ENCODE results near the gene KRTAP5-11. TPM values are rescaled to one million over a fixed set of nuclear protein-coding genes. Genes with fewer than 3 reads are reported as not detected.

KRTAP5-11 gene
- total and polyA plus RNA-seq, 2 donors (not counting 1 experiment from before 2014, with no cell fraction given): not detected

DNA sequence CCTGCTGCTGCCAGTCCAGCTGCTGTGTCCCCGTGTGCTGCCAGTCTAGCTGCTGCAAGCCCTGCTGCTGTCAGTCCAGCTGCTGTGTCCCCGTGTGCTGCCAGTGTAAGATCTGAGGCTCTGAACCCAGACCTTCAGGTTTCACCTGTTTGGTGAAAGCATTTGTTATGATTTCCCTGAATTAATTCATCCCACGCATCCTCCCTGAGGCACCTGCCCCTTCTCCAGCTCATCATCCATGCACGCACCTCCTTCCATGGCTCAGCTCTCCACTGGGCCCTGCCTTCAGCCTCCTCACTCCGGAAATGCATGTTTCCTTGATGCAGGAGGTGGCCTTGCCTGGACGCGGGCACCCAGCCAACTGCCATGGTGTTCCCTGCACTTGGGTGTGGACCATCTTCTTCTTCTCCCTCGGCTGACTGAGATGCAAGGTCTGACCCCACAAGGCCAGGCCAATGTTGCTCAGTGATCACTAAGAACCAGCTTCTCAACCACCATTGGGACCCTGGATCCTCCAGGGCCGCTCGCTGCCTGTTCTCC is 16.5 kb downstream of the KRTAP5-11 start:
- H3K27me3 Mint-ChIP-seq: peaks cover 41% of the 10 kb centered on the region
- Histone ChIP-seq H3K79me2 (ENCODE audit: control insufficient read depth, insufficient read depth, low read length) (no peaks in the 10 kb centered on the region), H3K4me2 (replicated peaks; ENCODE audit: low read depth, low read length, poor library complexity, severe bottlenecking) (no peak overlapping the region), H3K9ac (ENCODE audit: low read length) (no peak overlapping the region), H2AFZ (ENCODE audit: insufficient read depth, low read depth, low read length, poor library complexity, severe bottlenecking) (no peak overlapping the region), H4K20me1 (ENCODE audit: control insufficient read depth, insufficient read depth, low read length, poor library complexity, severe bottlenecking) (no peaks in the 10 kb centered on the region), H3K36me3 (replicated peaks in 1 of 2; ENCODE audit: control extremely low read depth in 1 of 2, control insufficient read depth in 1 of 2, extremely low read depth in 1 of 2, insufficient read depth in 2 of 2, low read length in 1 of 2) (no peaks in the 10 kb centered on the region), H3K9me3 (ENCODE audit: control extremely low read depth in 1 of 3, control insufficient read depth in 2 of 3, insufficient read depth in 1 of 3, low read length in 2 of 3) (no peaks in the 10 kb centered on the region), H3K4me3 (ENCODE audit: control extremely low read depth in 1 of 5, extremely low read depth in 1 of 5, insufficient read depth in 1 of 5, low read depth in 2 of 5, low read length in 4 of 5) (no peak overlapping the region), H3K4me1 (ENCODE audit: control insufficient read depth in 2 of 2, insufficient read depth in 2 of 2, low read length in 2 of 2) (peaks cover 0 to 4% of the 10 kb centered on the region in 2 donors), H3K27ac (ENCODE audit: low read length in 2 of 2) (no peak overlapping the region), H3K27me3 (replicated peaks in 1 of 4; ENCODE audit: control extremely low read depth in 1 of 4, control insufficient read depth in 3 of 4, insufficient read depth in 4 of 4, low read length in 3 of 4) (peaks cover 0 to 14% (median 10%) of the 10 kb centered on the region in 4 experiments)
- no peak overlapping the region for H3K27ac Mint-ChIP-seq
- TF ChIP-seq EZH2 (IDR thresholded peaks at IDR 0.05; ENCODE audit: borderline replicate concordance, insufficient read depth, low read depth, low read length, poor library complexity, severe bottlenecking): no peak
- TF ChIP-seq, protein P1, sequence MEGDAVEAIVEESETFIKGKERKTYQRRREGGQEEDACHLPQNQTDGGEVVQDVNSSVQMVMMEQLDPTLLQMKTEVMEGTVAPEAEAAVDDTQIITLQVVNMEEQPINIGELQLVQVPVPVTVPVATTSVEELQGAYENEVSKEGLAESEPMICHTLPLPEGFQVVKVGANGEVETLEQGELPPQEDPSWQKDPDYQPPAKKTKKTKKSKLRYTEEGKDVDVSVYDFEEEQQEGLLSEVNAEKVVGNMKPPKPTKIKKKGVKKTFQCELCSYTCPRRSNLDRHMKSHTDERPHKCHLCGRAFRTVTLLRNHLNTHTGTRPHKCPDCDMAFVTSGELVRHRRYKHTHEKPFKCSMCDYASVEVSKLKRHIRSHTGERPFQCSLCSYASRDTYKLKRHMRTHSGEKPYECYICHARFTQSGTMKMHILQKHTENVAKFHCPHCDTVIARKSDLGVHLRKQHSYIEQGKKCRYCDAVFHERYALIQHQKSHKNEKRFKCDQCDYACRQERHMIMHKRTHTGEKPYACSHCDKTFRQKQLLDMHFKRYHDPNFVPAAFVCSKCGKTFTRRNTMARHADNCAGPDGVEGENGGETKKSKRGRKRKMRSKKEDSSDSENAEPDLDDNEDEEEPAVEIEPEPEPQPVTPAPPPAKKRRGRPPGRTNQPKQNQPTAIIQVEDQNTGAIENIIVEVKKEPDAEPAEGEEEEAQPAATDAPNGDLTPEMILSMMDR (IDR thresholded peaks at IDR 0.05): no peak
- WGBS (ENCODE audit: insufficient coverage): 77% methylated on average over 8 of the region's 10 CpGs
- H3K9me3 Mint-ChIP-seq (ENCODE audit: insufficient read depth): no peaks in the 10 kb centered on the region
- ChIA-PET CTCF (no interaction called here), POLR2A (no interaction called here)
- DNase-seq (no peak), ATAC-seq (ENCODE audit: low read depth) (no peak)
- intact Hi-C loops (cut with micrococcal nuclease): no loop called here
- H3K4me3 Mint-ChIP-seq: no peak overlapping the region
- H3K4me1 Mint-ChIP-seq: no peaks in the 10 kb centered on the region

DNA sequence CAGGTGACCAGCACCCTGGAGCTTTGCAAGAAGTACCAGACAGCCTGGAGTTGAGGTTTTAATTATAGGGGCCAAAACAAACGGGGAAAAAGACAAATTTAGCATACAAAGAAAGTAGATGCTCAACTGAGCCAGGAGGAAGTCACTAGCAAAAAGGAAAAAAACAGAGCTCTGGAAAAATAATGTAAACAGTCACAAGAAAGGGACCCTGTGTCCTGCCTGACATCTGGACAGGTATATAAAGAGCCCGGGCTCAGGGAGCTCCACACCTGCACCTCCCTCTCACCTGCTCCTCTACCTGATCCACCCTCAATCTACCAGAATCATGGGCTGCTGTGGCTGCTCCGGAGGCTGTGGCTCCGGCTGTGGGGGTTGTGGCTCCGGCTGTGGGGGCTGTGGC is 17.4 kb downstream of the KRTAP5-11 start, which contains the start of gene KRTAP5-10:
Gene KRTAP5-10, plus strand, starts transcription at position 301 of the 400 bp plus-strand sequence. Its CDS starts 25 bp downstream, at position 326.
- Mint-ChIP-seq H3K4me1 (no peaks in the 10 kb centered on the region), H3K27ac (no peak within 1 kb of the TSS), H3K27me3 (peaks cover 43% of the 10 kb centered on the region), H3K4me3 (no peak within 1 kb of the TSS), H3K9me3 (ENCODE audit: insufficient read depth) (peaks cover 2% of the 10 kb centered on the region)
- Histone ChIP-seq H2AFZ (ENCODE audit: insufficient read depth, low read depth, low read length, poor library complexity, severe bottlenecking) (no peak within 1 kb of the TSS), H3K36me3 (replicated peaks in 1 of 2; ENCODE audit: control extremely low read depth in 1 of 2, control insufficient read depth in 1 of 2, extremely low read depth in 1 of 2, insufficient read depth in 2 of 2, low read length in 1 of 2) (no peaks in the 10 kb centered on the region), H3K27ac (ENCODE audit: low read length in 2 of 2) (no peak within 1 kb of the TSS), H3K27me3 (replicated peaks in 1 of 4; ENCODE audit: control extremely low read depth in 1 of 4, control insufficient read depth in 3 of 4, insufficient read depth in 4 of 4, low read length in 3 of 4) (peaks cover 0 to 16% (median 10%) of the 10 kb centered on the region in 4 experiments), H3K9ac (ENCODE audit: low read length) (no peak within 1 kb of the TSS), H3K79me2 (ENCODE audit: control insufficient read depth, insufficient read depth, low read length) (no peaks in the 10 kb centered on the region), H3K4me2 (replicated peaks; ENCODE audit: low read depth, low read length, poor library complexity, severe bottlenecking) (no peak within 1 kb of the TSS), H3K9me3 (ENCODE audit: control extremely low read depth in 1 of 3, control insufficient read depth in 2 of 3, insufficient read depth in 1 of 3, low read length in 2 of 3) (no peaks in the 10 kb centered on the region), H3K4me3 (ENCODE audit: control extremely low read depth in 1 of 5, extremely low read depth in 1 of 5, insufficient read depth in 1 of 5, low read depth in 2 of 5, low read length in 4 of 5) (no peak within 1 kb of the TSS), H3K4me1 (ENCODE audit: control insufficient read depth in 2 of 2, insufficient read depth in 2 of 2, low read length in 2 of 2) (peaks cover 0 to 4% of the 10 kb centered on the region in 2 donors), H4K20me1 (ENCODE audit: control insufficient read depth, insufficient read depth, low read length, poor library complexity, severe bottlenecking) (no peaks in the 10 kb centered on the region)
- no peak for ATAC-seq (ENCODE audit: low read depth)
- ChIA-PET POLR2A (no interaction called here), CTCF (no interaction called here)
- intact Hi-C loops (cut with micrococcal nuclease): no loop called here
- 13% methylated on average over 3 of the region's 5 CpGs for WGBS (ENCODE audit: insufficient coverage)
- TF ChIP-seq EZH2 (IDR thresholded peaks at IDR 0.05; ENCODE audit: borderline replicate concordance, insufficient read depth, low read depth, low read length, poor library complexity, severe bottlenecking): no peak
- DNase-seq: no peak

Measured in B cell (primary cell).